K562 (cell line): ENCODE measurements around the gene CRYGC.
"Not testable (repeated sequence)": the region's sequence is repeated elsewhere in the genome, so short reads cannot be mapped to it uniquely, and the experiment has no call there.

Source experiments
- CXXC5 ChIP-seq: fragments of 250-450 bp; sonication (Bioruptor Pico); IDR thresholded peaks from 2 replicates; pipeline ENCODE4 v1.8.0; 2022; ENCODE audit warnings: inconsistent platforms, mild to moderate bottlenecking, moderate library complexity
- FOXP1 ChIP-seq: sonication (generic); formaldehyde crosslinking; IDR thresholded peaks from 2 replicates; pipeline ENCODE4 v1.8.0; 2022; ENCODE audit warnings: mild to moderate bottlenecking, missing genetic modification reagents
- MTF1 ChIP-seq: fragments of 250-450 bp; sonication (Bioruptor Pico); IDR thresholded peaks from 2 replicates; pipeline ENCODE4 v1.9.0; 2021; ENCODE audit warnings: moderate library complexity, mild to moderate bottlenecking, inconsistent platforms, borderline replicate concordance
- POLR2A ChIP-seq: fragments of 450-650 bp; conservative IDR thresholded peaks from 2 replicates; pipeline ENCODE4 v1.6.1; 2016
- POLR2AphosphoS5 ChIP-seq: IDR thresholded peaks from 2 replicates; pipeline ENCODE4 v1.6.1; 2011; ENCODE audit warnings: mild to moderate bottlenecking, low read depth, low read length, moderate library complexity; ENCODE audit not compliant: control insufficient read depth, insufficient read depth
- RCOR1 ChIP-seq, 2 experiments: IDR thresholded peaks; 2 replicates each; pipeline ENCODE4 v1.6.1; 2012; ENCODE audit warnings: low read depth in 2 of 2, low read length in 2 of 2, borderline replicate concordance in 1 of 2, improper control_type of control experiment in 1 of 2
- RNF219 ChIP-seq: fragments of 250-450 bp; sonication (Bioruptor Pico); IDR thresholded peaks from 2 replicates; pipeline ENCODE4 v1.5.0; 2022; ENCODE audit warnings: mild to moderate bottlenecking
- SRF ChIP-seq, 2 experiments: fragments of 250-450, 450-650 bp in 1 of 2; sonication (Bioruptor Pico) in 1 of 2; sonication (generic) in 1 of 2; formaldehyde crosslinking; IDR thresholded peaks; 2 replicates each; pipeline versions ENCODE4 v1.5.0 to v1.5.1; 2020 to 2022; ENCODE audit warnings: mild to moderate bottlenecking in 1 of 2, missing genetic modification reagents in 1 of 2
- TF ChIP-seq, protein P1 (sequence below): sonication (generic); formaldehyde crosslinking; IDR thresholded peaks from 2 replicates; pipeline ENCODE4 v1.8.0; 2023; ENCODE audit warnings: mild to moderate bottlenecking, missing genetic modification reagents
- TF ChIP-seq, protein P2 (sequence below), 3 experiments: IDR thresholded peaks in 2 of 3; conservative IDR thresholded peaks in 1 of 3; 2 replicates each; pipeline ENCODE4 v1.5.1; 2011 to 2012; ENCODE audit warnings: low read length in 3 of 3, mild to moderate bottlenecking in 3 of 3, control low read depth in 2 of 3, improper control_type of control experiment in 1 of 3, inconsistent platforms in 1 of 3, low read depth in 1 of 3, mixed read lengths in 1 of 3, moderate library complexity in 1 of 3; ENCODE audit not compliant: insufficient read depth in 2 of 3

DNA sequence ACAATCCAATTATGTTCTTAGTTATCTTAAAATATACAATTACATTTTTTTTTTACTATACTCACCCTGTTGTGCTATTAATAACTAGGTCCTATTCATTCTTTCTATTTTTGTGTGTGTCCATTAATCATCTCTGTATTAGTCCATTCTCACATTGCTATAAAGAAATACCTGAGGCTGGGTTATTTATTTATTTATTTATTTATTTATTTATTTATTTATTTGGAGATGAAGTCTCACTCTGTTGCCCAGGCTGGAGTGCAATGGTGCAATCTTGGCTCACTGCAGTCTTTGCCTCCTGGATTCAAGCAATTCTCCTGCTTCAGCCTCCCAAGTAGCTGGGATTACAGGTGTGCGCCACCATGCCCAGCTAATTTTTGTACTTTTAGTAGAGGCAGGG, 30.9 kb downstream of the CRYGC start:
- not testable (repeated sequence) for TF ChIP-seq RCOR1 (IDR thresholded peaks at IDR 0.05; ENCODE audit: borderline replicate concordance in 1 of 2, low read depth in 2 of 2, low read length in 2 of 2); POLR2AphosphoS5; CXXC5 (CRISPR knock-in tag); FOXP1; POLR2A; SRF (CRISPR knock-in tag; IDR thresholded peaks at IDR 0.05); RNF219 (CRISPR knock-in tag); MTF1
- TF ChIP-seq, protein P1, sequence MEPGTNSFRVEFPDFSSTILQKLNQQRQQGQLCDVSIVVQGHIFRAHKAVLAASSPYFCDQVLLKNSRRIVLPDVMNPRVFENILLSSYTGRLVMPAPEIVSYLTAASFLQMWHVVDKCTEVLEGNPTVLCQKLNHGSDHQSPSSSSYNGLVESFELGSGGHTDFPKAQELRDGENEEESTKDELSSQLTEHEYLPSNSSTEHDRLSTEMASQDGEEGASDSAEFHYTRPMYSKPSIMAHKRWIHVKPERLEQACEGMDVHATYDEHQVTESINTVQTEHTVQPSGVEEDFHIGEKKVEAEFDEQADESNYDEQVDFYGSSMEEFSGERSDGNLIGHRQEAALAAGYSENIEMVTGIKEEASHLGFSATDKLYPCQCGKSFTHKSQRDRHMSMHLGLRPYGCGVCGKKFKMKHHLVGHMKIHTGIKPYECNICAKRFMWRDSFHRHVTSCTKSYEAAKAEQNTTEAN (CRISPR knock-in tag), result not testable (repeated sequence)
- TF ChIP-seq, protein P2, sequence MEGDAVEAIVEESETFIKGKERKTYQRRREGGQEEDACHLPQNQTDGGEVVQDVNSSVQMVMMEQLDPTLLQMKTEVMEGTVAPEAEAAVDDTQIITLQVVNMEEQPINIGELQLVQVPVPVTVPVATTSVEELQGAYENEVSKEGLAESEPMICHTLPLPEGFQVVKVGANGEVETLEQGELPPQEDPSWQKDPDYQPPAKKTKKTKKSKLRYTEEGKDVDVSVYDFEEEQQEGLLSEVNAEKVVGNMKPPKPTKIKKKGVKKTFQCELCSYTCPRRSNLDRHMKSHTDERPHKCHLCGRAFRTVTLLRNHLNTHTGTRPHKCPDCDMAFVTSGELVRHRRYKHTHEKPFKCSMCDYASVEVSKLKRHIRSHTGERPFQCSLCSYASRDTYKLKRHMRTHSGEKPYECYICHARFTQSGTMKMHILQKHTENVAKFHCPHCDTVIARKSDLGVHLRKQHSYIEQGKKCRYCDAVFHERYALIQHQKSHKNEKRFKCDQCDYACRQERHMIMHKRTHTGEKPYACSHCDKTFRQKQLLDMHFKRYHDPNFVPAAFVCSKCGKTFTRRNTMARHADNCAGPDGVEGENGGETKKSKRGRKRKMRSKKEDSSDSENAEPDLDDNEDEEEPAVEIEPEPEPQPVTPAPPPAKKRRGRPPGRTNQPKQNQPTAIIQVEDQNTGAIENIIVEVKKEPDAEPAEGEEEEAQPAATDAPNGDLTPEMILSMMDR (IDR thresholded peaks at IDR 0.05 in 2 of 3, conservative IDR thresholded peaks at IDR 0.05 in 1 of 3; ENCODE audit: insufficient read depth in 2 of 3, low read depth in 1 of 3, low read length in 3 of 3), result not testable (repeated sequence)
